AG04449 (cell line): ENCODE measurements around the gene CD151.

Experiments used
- CTCF ChIA-PET: fragments of 350-600 bp; formaldehyde crosslinking; extraction: SDS; loops from one replicate; lab custom pipeline; 2021; ENCODE audit warnings: antibody characterized with exemption; lab: Yijun Ruan, JAX
- POLR2A ChIA-PET: fragments of 400-600, 350-600 bp; formaldehyde crosslinking; extraction: SDS; loops from one replicate; lab custom pipeline; 2020; ENCODE audit warnings: antibody characterized with exemption, inconsistent platforms; lab: Yijun Ruan, JAX
- DNase-seq: peaks from one replicate; pipeline ENCODE4 v3.0.0-alpha.2; 2010; ENCODE audit warnings: low read depth, low spot score
- H3K4me3 ChIP-seq: 2 replicates; pipeline ENCODE4 v1.5.1; 2011; ENCODE audit warnings: low read depth, mild to moderate bottlenecking, control low read depth, low read length
- TF ChIP-seq, protein P1 (sequence below): IDR thresholded peaks from one replicate; pipeline ENCODE4 v1.5.1; 2011; ENCODE audit warnings: mild to moderate bottlenecking, moderate library complexity, low read length, control low read depth, inconsistent platforms; ENCODE audit not compliant: insufficient read depth; ENCODE audit errors: missing control alignments

Gene CD151

GRCh38 chr11:792873-793272, 39.9 kb upstream of the CD151 start:
- no peak overlapping the region for H3K4me3 ChIP-seq
- TF ChIP-seq, protein P1, sequence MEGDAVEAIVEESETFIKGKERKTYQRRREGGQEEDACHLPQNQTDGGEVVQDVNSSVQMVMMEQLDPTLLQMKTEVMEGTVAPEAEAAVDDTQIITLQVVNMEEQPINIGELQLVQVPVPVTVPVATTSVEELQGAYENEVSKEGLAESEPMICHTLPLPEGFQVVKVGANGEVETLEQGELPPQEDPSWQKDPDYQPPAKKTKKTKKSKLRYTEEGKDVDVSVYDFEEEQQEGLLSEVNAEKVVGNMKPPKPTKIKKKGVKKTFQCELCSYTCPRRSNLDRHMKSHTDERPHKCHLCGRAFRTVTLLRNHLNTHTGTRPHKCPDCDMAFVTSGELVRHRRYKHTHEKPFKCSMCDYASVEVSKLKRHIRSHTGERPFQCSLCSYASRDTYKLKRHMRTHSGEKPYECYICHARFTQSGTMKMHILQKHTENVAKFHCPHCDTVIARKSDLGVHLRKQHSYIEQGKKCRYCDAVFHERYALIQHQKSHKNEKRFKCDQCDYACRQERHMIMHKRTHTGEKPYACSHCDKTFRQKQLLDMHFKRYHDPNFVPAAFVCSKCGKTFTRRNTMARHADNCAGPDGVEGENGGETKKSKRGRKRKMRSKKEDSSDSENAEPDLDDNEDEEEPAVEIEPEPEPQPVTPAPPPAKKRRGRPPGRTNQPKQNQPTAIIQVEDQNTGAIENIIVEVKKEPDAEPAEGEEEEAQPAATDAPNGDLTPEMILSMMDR = no peak
- no peak for DNase-seq
- ChIA-PET POLR2A (no interaction called here), CTCF (interaction anchor here (2.4 kb wide), 1 partner anchor 8 kb away, joined by 13 read pairs; no protein-coding TSS in a partner anchor)

GRCh38 chr11:793556-793955, 39.2 kb upstream of the CD151 start:
- CTCF ChIA-PET = interaction anchor here (2.4 kb wide), 1 partner anchor 9 kb away, joined by 13 read pairs; no protein-coding TSS in a partner anchor
- no peak overlapping the region for H3K4me3 ChIP-seq
- DNase-seq = no peak
- POLR2A ChIA-PET = interaction anchor here (1.4 kb wide), 1 partner anchor 9 kb away, joined by 3 read pairs; no protein-coding TSS in a partner anchor
- TF ChIP-seq, protein P1 = no peak

DNA sequence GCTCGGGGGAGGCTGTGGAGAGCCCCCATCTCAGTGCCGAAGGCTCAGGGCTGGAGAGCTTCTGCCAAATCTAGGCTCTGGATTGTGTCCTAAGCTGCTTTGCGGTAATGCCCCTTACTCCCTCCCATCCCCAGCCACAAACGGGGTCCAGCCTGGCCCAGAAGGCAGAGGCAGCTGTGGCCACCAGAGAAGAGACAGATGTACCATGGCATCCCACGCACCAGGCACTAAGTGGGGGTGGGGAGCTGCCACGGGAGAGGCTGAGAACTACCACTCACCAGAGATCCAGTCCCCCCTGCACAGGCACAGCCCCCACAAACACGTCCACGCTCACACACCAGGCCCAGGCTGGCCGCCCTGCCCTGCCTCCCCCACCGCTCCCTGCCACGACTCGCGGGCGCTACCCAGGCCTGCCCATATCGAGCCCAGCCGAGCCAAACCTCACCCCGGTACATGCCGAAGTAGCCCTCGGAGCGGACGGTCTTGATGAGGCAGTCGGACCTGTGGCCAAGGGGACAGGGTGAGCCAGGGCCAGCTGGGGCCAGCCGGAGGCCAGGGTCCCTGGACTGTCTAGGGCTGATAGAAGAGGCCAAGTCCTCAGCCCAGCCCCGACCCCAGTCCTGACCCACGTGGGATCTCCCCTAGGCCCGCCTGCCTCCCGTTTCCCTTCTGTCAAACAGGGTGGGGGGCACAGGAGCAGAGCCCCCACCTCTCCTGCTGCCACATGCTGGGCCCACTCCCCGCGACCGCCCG, 38.6 kb upstream of the CD151 start:
- TF ChIP-seq, protein P1 = no peak
- POLR2A ChIA-PET = interaction anchor here (1.4 to 2.8 kb wide), 2 partner anchors 9 to 17 kb away, joined by 3 to 10 read pairs; partner anchors contain the start of gene GATD1
- no peak overlapping the region for H3K4me3 ChIP-seq
- no peak for DNase-seq
- CTCF ChIA-PET = interaction anchor here (2.4 kb wide), 1 partner anchor 10 kb away, joined by 13 read pairs; no protein-coding TSS in a partner anchor

GRCh38 chr11:794766-795633, 37.8 kb upstream of the CD151 start:
- peak overlapping the region; percentile 81 for H3K4me3 ChIP-seq
- ChIA-PET POLR2A (interaction anchor here (1.2 to 2.8 kb wide), 5 partner anchors 9 to 24 kb away, joined by 4 to 11 read pairs (median 6); partner anchors contain the start of genes GATD1 and PNPLA2), CTCF (interaction anchor here (0.6 to 1.4 kb wide), 2 partner anchors 11 kb away, joined by 4 to 6 read pairs; no protein-coding TSS in a partner anchor)
- no peak for DNase-seq
- TF ChIP-seq, protein P1 = no peak

GRCh38 chr11:795634-796564, 36.9 kb upstream of the CD151 start:
- DNase-seq = no peak
- CTCF ChIA-PET = interaction anchor here (1.1 to 1.4 kb wide), 2 partner anchors 12 to 34 kb away, joined by 3 to 6 read pairs; no protein-coding TSS in a partner anchor
- POLR2A ChIA-PET = interaction anchor here (1.2 to 2.8 kb wide), 7 partner anchors 8 to 48 kb away, joined by 4 to 11 read pairs (median 6); partner anchors contain the start of genes GATD1, PNPLA2 and RPLP2
- TF ChIP-seq, protein P1 = no peak
- peak overlapping the region; percentile 81 for H3K4me3 ChIP-seq
